ENCODE data around the gene TMEM178B.

- TF ChIP-seq CTCF (conservative IDR thresholded peaks at IDR 0.05) = no peak
- TF ChIP-seq EZH2 (IDR thresholded peaks at IDR 0.05; ENCODE audit: low read depth) = no peak
Measured at GRCh38 chr7:141147482-141147881, 73.6 kb downstream of the TMEM178B start.

Data from PC-9 (cell line).